SIG-M5 (cell line): ENCODE measurements around the gene ADAMTS15.

Experiments used
- DNase-seq: peaks from one replicate; lab custom pipeline; 2025; lab: John Stamatoyannopoulos, UW

The ADAMTS15 gene

GRCh38 chr11:130448416-130449309 lies at the start of gene ADAMTS15:
Gene ADAMTS15, plus strand, starts transcription at chr11:130448645. Its CDS starts 329 bp downstream, at chr11:130448974.
- DNase-seq = no peak

GRCh38 chr11:130399196-130399595 lies 49.2 kb upstream of the ADAMTS15 start:
- DNase-seq = no peak

- peak; percentile 27 for DNase-seq
Measured at GRCh38 chr11:130400781-130401483, 47.5 kb upstream of the ADAMTS15 start.

GRCh38 chr11:130402570-130402969 lies 45.9 kb upstream of the ADAMTS15 start:
- DNase-seq = no peak

- no peak for DNase-seq
Measured at GRCh38 chr11:130403271-130403804, 45.1 kb upstream of the ADAMTS15 start.

GRCh38 chr11:130403967-130404366 lies 44.5 kb upstream of the ADAMTS15 start:
- DNase-seq = no peak

- DNase-seq = no peak
Measured at GRCh38 chr11:130404727-130405126, 43.7 kb upstream of the ADAMTS15 start.

GRCh38 chr11:130405428-130405827 lies 43.0 kb upstream of the ADAMTS15 start:
- DNase-seq = no peak

GRCh38 chr11:130407978-130408377 lies 40.5 kb upstream of the ADAMTS15 start:
- no peak for DNase-seq

- no peak for DNase-seq
Measured at GRCh38 chr11:130408401-130408890, 40.0 kb upstream of the ADAMTS15 start.

- DNase-seq = no peak
Measured at GRCh38 chr11:130408901-130409300, 39.5 kb upstream of the ADAMTS15 start.

- DNase-seq = no peak
Measured at GRCh38 chr11:130409594-130410388, 38.7 kb upstream of the ADAMTS15 start.

GRCh38 chr11:130411223-130411622 lies 37.2 kb upstream of the ADAMTS15 start:
- DNase-seq = no peak

- no peak for DNase-seq
Measured at GRCh38 chr11:130413405-130414106, 34.9 kb upstream of the ADAMTS15 start.

GRCh38 chr11:130414107-130415080 lies 34.1 kb upstream of the ADAMTS15 start:
- DNase-seq = no peak

GRCh38 chr11:130415731-130416529 lies 32.5 kb upstream of the ADAMTS15 start:
- no peak for DNase-seq

GRCh38 chr11:130416530-130416882 lies 31.9 kb upstream of the ADAMTS15 start:
- DNase-seq = no peak

GRCh38 chr11:130416906-130417305 lies 31.5 kb upstream of the ADAMTS15 start:
- DNase-seq = no peak

- DNase-seq = no peak
Measured at GRCh38 chr11:130418210-130418609, 30.2 kb upstream of the ADAMTS15 start.
